ENCODE measurements around the gene TRIM40. TPM values are rescaled to one million over a fixed set of nuclear protein-coding genes. Genes with fewer than 3 reads are reported as not detected.

Gene TRIM40
- total RNA-seq, 1 experiment from 2014 or later, result not detected

GRCh38 chr6:30169658-30170614 is 34.0 kb downstream of the TRIM40 start:
- BruUV-seq (replicated peaks), result no TSS peak
- Histone ChIP-seq H3K79me2 (ENCODE audit: insufficient read depth, low read length) (no peaks in the 10 kb centered on the region), H3K9me2 (ENCODE audit: insufficient read depth) (no peaks in the 10 kb centered on the region), H3K27ac (ENCODE audit: low read depth, low read length) (no peak overlapping the region), H2AFZ (ENCODE audit: low read depth, low read length, poor library complexity, severe bottlenecking) (no peak overlapping the region), H3K4me3 (replicated peaks in 1 of 2; ENCODE audit: low read depth in 1 of 2, low read length in 2 of 2) (no peak overlapping the region), H3K4me1 (ENCODE audit: control insufficient read depth in 1 of 2, insufficient read depth in 2 of 2, low read length in 2 of 2) (no peaks in the 10 kb centered on the region), H3K27me3 (ENCODE audit: insufficient read depth, low read length) (no peaks in the 10 kb centered on the region), H3K36me3 (ENCODE audit: control insufficient read depth in 1 of 2, insufficient read depth in 2 of 2, low read length in 2 of 2) (no peaks in the 10 kb centered on the region), H4K20me1 (ENCODE audit: insufficient read depth) (no peaks in the 10 kb centered on the region), H3K9me3 (ENCODE audit: control insufficient read depth in 1 of 2, insufficient read depth in 1 of 2, low read depth in 1 of 2, low read length in 2 of 2) (no peaks in the 10 kb centered on the region), H3K9ac (ENCODE audit: low read length) (no peak overlapping the region), H3K4me2 (ENCODE audit: low read length) (no peak overlapping the region)
- ChIA-PET POLR2A (no interaction called here), RAD21 (ENCODE audit: low non-redundant PET in 1 of 2, low total read pairs in 2 of 2, uncharacterized antibody in 2 of 2, unreplicated experiment in 2 of 2) (no interaction called here), CTCF (no interaction called here)
- ATAC-seq (peak; percentile 99), DNase-seq (ENCODE audit: low read depth, low spot score) (peak; percentile 51)
- intact Hi-C loops (cut with micrococcal nuclease), result loop anchor here (1.0 to 10.0 kb wide), 3 partner anchors 67 to 322 kb away; no protein-coding TSS in a partner anchor
- peak; percentile 93 for TF ChIP-seq RAD21 (IDR thresholded peaks at IDR 0.05; ENCODE audit: low read depth)
- peak; percentile 83 to 89 (median 88) for TF ChIP-seq CTCF (IDR thresholded peaks at IDR 0.05 in 2 of 3, conservative IDR thresholded peaks at IDR 0.05 in 1 of 3; ENCODE audit: borderline replicate concordance in 1 of 3, insufficient read depth in 1 of 3, low read depth in 2 of 3, low read length in 2 of 3)
- no peak for TF ChIP-seq ATF3 (IDR thresholded peaks at IDR 0.05)
- TF ChIP-seq TCF7L2 (IDR thresholded peaks at IDR 0.05; ENCODE audit: borderline replicate concordance, extremely low read depth, insufficient read depth, insufficient read length), result no peak
- TF ChIP-seq CBX3 (IDR thresholded peaks at IDR 0.05; ENCODE audit: low read depth), result peak; percentile 66; the same call in 1 of the 2 replicates

All from HCT116 (cell line).